ENCODE results near the gene CYP4F22. TPM values are rescaled to one million over a fixed set of nuclear protein-coding genes. Genes with fewer than 3 reads are reported as not detected.
"Not testable (repeated sequence)": the region's sequence is repeated elsewhere in the genome, so short reads cannot be mapped to it uniquely, and the experiment has no call there.

Gene CYP4F22
- total RNA-seq, 1 donor from 2014 or later: not detected

DNA sequence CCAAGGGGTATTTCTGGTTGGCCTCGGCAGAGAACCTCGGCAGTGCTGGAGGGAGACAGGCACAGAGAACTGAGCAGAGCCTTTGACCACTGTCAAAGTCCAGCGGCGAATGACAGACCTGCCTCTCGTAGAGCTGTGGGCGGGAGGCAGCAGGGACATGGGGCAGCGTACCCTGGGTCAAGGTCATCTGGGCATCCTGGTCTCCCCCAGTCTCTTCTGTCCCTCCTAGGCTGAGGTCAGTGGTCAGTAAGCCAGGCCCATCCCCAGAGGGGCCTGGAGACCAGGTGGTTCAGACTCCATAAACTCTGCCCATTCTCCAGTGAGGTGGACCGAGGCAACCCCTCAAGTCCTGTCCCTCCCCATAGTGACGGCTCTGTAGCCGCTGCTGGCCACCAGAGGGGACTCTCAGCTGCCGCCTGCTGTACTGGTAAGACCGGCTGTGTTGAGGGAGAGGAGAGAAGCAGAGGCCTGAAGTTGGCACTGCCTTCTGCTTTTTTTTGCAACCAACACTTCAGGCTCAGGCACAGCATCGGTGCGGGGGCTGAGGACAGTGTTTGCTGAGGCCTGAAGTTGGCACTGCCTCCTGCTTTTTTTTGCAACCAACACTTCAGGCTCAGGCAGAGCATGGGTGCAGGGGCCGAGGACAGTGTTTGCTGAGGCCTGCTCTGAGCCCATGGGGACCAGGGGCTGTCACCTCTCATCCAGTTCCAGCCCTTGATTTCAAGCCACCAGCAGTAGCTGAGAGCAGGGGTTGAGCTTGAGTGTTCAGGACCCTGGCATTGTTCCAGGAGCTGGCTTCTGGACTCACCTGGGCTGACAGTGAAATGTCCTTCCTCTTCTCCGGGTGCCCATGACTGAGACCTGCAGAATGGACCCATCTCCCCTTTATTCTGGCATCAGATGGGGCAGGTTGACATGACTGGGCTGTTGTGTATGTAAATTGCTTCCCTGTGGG lies 28.7 kb upstream of the CYP4F22 start, which contains the start of gene PGLYRP2:
TSS of gene PGLYRP2 (minus strand) at position 111 of the 955 bp plus-strand sequence. CDS start 130 bp downstream, outside the sequence.
- POLR2A ChIA-PET: no interaction called here
- DNase-seq (no peak), ATAC-seq (ENCODE audit: low read depth) (no peak)
- Mint-ChIP-seq H3K27me3 (no peaks in the 10 kb centered on the region), H3K36me3 (ENCODE audit: low read depth) (no peaks in the 10 kb centered on the region), H3K9me3 (no peaks in the 10 kb centered on the region), H3K4me3 (no peak within 1 kb of the TSS), H3K27ac (no peak within 1 kb of the TSS), H3K4me1 (no peaks in the 10 kb centered on the region)
- intact Hi-C loops (cut with micrococcal nuclease): no loop called here
- TF ChIP-seq, protein P1, sequence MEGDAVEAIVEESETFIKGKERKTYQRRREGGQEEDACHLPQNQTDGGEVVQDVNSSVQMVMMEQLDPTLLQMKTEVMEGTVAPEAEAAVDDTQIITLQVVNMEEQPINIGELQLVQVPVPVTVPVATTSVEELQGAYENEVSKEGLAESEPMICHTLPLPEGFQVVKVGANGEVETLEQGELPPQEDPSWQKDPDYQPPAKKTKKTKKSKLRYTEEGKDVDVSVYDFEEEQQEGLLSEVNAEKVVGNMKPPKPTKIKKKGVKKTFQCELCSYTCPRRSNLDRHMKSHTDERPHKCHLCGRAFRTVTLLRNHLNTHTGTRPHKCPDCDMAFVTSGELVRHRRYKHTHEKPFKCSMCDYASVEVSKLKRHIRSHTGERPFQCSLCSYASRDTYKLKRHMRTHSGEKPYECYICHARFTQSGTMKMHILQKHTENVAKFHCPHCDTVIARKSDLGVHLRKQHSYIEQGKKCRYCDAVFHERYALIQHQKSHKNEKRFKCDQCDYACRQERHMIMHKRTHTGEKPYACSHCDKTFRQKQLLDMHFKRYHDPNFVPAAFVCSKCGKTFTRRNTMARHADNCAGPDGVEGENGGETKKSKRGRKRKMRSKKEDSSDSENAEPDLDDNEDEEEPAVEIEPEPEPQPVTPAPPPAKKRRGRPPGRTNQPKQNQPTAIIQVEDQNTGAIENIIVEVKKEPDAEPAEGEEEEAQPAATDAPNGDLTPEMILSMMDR (IDR thresholded peaks at IDR 0.05): no peak
- CTCF ChIA-PET: no interaction called here

DNA sequence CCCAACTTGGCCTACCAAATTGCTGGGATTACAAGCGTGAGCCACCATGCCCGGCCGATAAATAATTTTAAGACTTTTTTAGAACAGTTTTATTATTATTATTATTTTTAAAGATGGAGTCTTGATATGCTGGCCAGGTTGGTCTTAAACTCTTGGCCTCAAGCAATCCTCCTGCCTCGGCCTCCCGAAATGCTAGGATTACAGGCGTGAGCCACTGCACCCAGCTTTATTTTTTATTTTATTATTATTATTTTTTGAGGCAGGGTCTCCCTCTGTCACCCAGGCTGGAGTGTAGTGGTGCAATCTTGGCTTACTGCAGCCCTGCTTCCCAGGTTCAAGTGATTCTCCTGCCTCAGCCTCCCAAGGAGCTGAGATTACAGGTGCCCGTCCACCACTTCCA lies 27.3 kb upstream of the CYP4F22 start:
- POLR2A ChIA-PET; DNase-seq; ATAC-seq (ENCODE audit: low read depth); H3K27ac Mint-ChIP-seq; H3K36me3 Mint-ChIP-seq (ENCODE audit: low read depth); intact Hi-C loops (cut with micrococcal nuclease); H3K4me3 Mint-ChIP-seq; H3K9me3 Mint-ChIP-seq; H3K27me3 Mint-ChIP-seq; H3K4me1 Mint-ChIP-seq; CTCF ChIA-PET: not testable (repeated sequence)

DNA sequence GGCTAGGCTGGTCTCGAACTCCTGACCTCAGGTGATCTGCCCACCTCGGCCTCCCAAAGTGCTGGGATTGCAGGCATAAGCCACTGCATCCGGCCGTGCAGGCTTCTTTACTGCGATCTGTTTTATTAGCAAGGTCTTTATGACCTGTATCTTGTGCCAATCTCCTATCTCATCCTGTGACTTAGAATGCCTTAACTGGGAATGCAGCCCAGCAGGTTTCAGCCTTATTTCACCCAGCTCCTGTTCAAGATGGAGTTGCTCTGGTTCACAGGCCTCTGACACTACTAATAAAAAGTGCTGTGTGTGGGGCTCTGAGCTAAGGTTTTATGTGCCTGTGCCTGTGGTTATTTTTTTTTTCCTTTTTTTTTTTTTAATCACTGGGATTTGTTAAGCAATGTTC lies 22.6 kb upstream of the CYP4F22 start:
- intact Hi-C loops (cut with micrococcal nuclease); H3K4me3 Mint-ChIP-seq; H3K4me1 Mint-ChIP-seq; ATAC-seq (ENCODE audit: low read depth); CTCF ChIA-PET; DNase-seq; H3K9me3 Mint-ChIP-seq; H3K27me3 Mint-ChIP-seq; H3K27ac Mint-ChIP-seq; H3K36me3 Mint-ChIP-seq (ENCODE audit: low read depth): not testable (repeated sequence)
- POLR2A ChIA-PET: interaction anchor here (0.7 kb wide), 2 partner anchors 151 to 181 kb away, joined by 3 read pairs; no protein-coding TSS in a partner anchor

DNA sequence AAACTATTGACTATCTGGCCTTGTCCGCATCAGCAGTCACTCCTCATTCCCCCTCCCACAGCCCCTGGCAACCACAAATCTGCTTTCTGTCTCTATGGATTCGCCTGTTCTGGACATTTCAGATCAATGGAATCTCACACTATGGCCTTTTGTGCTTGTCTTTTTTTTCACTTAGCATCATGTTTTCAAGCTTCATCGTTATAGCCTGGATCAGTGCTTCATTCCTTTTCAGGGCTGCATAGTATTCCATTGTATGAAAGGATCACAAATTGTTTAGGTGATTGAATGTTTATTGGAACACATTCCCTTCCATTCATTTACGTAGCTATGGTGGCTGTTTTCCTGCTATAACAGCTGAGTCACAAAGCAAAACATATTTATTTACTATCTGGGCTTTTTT lies 21.3 kb upstream of the CYP4F22 start:
- H3K4me1 Mint-ChIP-seq: no peaks in the 10 kb centered on the region
- H3K27ac Mint-ChIP-seq: no peak overlapping the region
- intact Hi-C loops (cut with micrococcal nuclease): no loop called here
- no peak for DNase-seq
- H3K36me3 Mint-ChIP-seq (ENCODE audit: low read depth): no peaks in the 10 kb centered on the region
- peaks cover 2% of the 10 kb centered on the region for H3K27me3 Mint-ChIP-seq
- CTCF ChIA-PET: no interaction called here
- TF ChIP-seq, protein P1 (IDR thresholded peaks at IDR 0.05): no peak
- H3K9me3 Mint-ChIP-seq: peaks cover 4% of the 10 kb centered on the region
- no peak overlapping the region for H3K4me3 Mint-ChIP-seq
- POLR2A ChIA-PET: no interaction called here
- ATAC-seq (ENCODE audit: low read depth): no peak

DNA sequence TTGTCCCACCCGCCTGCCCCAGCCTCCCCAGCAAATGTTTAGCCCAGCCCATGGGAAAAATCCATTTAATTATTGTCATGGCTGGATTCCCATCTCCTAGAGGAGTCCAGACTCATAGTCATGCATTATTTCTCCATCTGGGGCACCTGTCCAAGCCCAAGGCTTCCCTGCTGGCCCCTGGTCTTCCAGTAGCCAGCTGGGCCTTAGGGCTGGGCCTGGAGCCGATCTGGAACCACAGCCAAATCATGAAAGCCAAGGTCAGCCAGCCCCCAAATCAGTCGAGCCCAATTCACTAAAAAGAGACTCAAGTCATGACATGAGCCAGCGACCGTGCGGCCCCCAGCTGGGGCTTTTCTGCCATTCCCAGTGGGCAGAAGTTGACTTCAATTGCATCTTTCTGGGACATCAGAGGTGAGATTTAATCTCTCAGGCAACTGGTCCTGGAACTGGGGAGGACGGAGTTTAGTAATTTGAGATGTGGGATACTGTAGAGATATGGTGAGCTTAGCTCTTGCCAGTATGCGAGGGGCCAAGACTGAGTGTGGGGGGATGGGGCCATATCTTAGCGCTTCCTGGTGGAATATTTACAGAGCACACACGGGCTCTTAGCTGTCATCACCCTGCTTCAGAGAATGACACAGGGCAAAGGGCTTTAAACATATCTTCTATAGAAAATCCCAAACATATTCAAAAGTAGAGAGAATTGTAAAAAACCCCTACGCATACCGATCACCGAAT lies 19.7 kb upstream of the CYP4F22 start:
- CTCF ChIA-PET: no interaction called here
- TF ChIP-seq, protein P1 (IDR thresholded peaks at IDR 0.05): no peak
- POLR2A ChIA-PET: no interaction called here
- ATAC-seq (ENCODE audit: low read depth): no peak
- Mint-ChIP-seq H3K36me3 (ENCODE audit: low read depth) (no peaks in the 10 kb centered on the region), H3K27ac (no peak overlapping the region), H3K9me3 (peaks cover 4% of the 10 kb centered on the region), H3K27me3 (peaks cover 9% of the 10 kb centered on the region), H3K4me1 (no peaks in the 10 kb centered on the region), H3K4me3 (no peak overlapping the region)
- intact Hi-C loops (cut with micrococcal nuclease): no loop called here
- DNase-seq: no peak

DNA sequence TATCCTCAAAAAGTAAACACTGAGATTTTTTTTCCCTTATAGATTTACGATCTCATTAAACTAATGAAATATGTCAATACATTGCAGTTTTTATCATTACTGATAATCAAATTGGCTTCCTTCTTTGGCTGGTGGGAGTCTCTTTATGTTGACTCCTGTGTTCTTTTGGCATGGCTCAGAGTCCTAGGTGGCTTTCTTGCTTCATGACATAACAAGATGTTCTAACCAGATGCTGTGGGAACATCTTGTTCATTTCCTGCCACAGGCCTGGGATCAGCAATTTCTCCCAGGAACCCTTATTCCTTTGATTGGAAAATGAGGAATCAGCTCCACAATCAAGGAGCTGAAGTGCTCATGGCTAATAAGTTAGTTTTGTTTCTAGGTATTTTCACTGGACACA lies 13.2 kb upstream of the CYP4F22 start:
- intact Hi-C loops (cut with micrococcal nuclease): no loop called here
- Mint-ChIP-seq H3K27ac (no peak overlapping the region), H3K9me3 (no peaks in the 10 kb centered on the region), H3K4me1 (no peaks in the 10 kb centered on the region), H3K36me3 (ENCODE audit: low read depth) (no peaks in the 10 kb centered on the region), H3K4me3 (no peak overlapping the region), H3K27me3 (peaks cover 18% of the 10 kb centered on the region)
- no peak for DNase-seq
- CTCF ChIA-PET: no interaction called here
- ATAC-seq (ENCODE audit: low read depth): no peak
- TF ChIP-seq, protein P1 (IDR thresholded peaks at IDR 0.05): no peak
- POLR2A ChIA-PET: no interaction called here

All from activated B cell treated with CpG ODN at 0.5 μM for 24 hours (primary cell).